GM18505 (cell line): ENCODE results near the gene PNMA8B.
"Not testable (repeated sequence)": the region's sequence is repeated elsewhere in the genome, so short reads cannot be mapped to it uniquely, and the experiment has no call there.

Experiments
- ATAC-seq: cut with Tn5 transposase; IDR thresholded peaks from one replicate; pipeline ENCODE4 v1.9.1; 2021; ENCODE audit not compliant: unreplicated experiment
- POLR2A ChIP-seq: IDR thresholded peaks from 4 replicates; pipeline ENCODE4 v1.6.1; 2011; ENCODE audit warnings: borderline replicate concordance; ENCODE audit not compliant: insufficient read depth, insufficient read length; ENCODE audit errors: extremely low read depth

PNMA8B gene

GRCh38 chr19:46495786-46496099, at the start of gene PNMA8B:
PNMA8B (minus strand) TSS chr19:46495867; CDS start chr19:46495465, 402 bp downstream.
- no peak for TF ChIP-seq POLR2A
- ATAC-seq: no peak

GRCh38 chr19:46544651-46545050, 49.0 kb upstream of the PNMA8B start:
- ATAC-seq: no peak
- no peak for TF ChIP-seq POLR2A

GRCh38 chr19:46542428-46543230, 47.0 kb upstream of the PNMA8B start:
- TF ChIP-seq POLR2A: no peak
- ATAC-seq: no peak

- TF ChIP-seq POLR2A: no peak
- no peak for ATAC-seq
Observed at GRCh38 chr19:46537136-46538097, 41.8 kb upstream of the PNMA8B start.

GRCh38 chr19:46536391-46536790, 40.7 kb upstream of the PNMA8B start:
- no peak for ATAC-seq
- TF ChIP-seq POLR2A: no peak

- ATAC-seq: no peak
- TF ChIP-seq POLR2A: no peak
Observed at GRCh38 chr19:46533621-46534081, 38.0 kb upstream of the PNMA8B start.

- TF ChIP-seq POLR2A: no peak
- no peak for ATAC-seq
Observed at GRCh38 chr19:46533078-46533620, 37.5 kb upstream of the PNMA8B start.

GRCh38 chr19:46530636-46531035, 35.0 kb upstream of the PNMA8B start:
- no peak for TF ChIP-seq POLR2A
- no peak for ATAC-seq

- TF ChIP-seq POLR2A: no peak
- ATAC-seq: no peak
Observed at GRCh38 chr19:46529622-46530451, 34.2 kb upstream of the PNMA8B start.

- ATAC-seq: no peak
- no peak for TF ChIP-seq POLR2A
Observed at GRCh38 chr19:46528601-46529590, 33.2 kb upstream of the PNMA8B start.

- not testable (repeated sequence) for ATAC-seq
Observed at GRCh38 chr19:46526801-46527200, 31.1 kb upstream of the PNMA8B start.

- no peak for TF ChIP-seq POLR2A
- ATAC-seq: no peak
Observed at GRCh38 chr19:46524308-46524707, 28.6 kb upstream of the PNMA8B start.

- ATAC-seq: not testable (repeated sequence)
Observed at GRCh38 chr19:46522988-46523387, 27.3 kb upstream of the PNMA8B start.
